GM21360 (cell line): ENCODE data around the gene KCNG4.

Source experiments
- ATAC-seq: cut with Tn5 transposase; IDR thresholded peaks from one replicate; pipeline ENCODE4 v1.9.1; 2021; ENCODE audit warnings: mild to moderate bottlenecking, moderate library complexity; ENCODE audit not compliant: unreplicated experiment

Gene KCNG4

GRCh38 chr16:84267380-84267779, 27.6 kb upstream of the KCNG4 start:
- ATAC-seq = no peak

GRCh38 chr16:84266451-84266850, 26.6 kb upstream of the KCNG4 start:
- no peak for ATAC-seq

- no peak for ATAC-seq
Observed at GRCh38 chr16:84262939-84263338, 23.1 kb upstream of the KCNG4 start.

- no peak for ATAC-seq
Observed at GRCh38 chr16:84262031-84262430, 22.2 kb upstream of the KCNG4 start.

GRCh38 chr16:84260766-84261554, 21.1 kb upstream of the KCNG4 start:
- no peak for ATAC-seq

- ATAC-seq = no peak
Observed at GRCh38 chr16:84259691-84260090, 19.9 kb upstream of the KCNG4 start.

- no peak for ATAC-seq
Observed at GRCh38 chr16:84258266-84258665, 18.5 kb upstream of the KCNG4 start.

- no peak for ATAC-seq
Observed at GRCh38 chr16:84255050-84255810, 15.4 kb upstream of the KCNG4 start.

- ATAC-seq = no peak
Observed at GRCh38 chr16:84254062-84254461, 14.2 kb upstream of the KCNG4 start.

GRCh38 chr16:84253173-84253572, 13.4 kb upstream of the KCNG4 start:
- ATAC-seq = no peak

GRCh38 chr16:84252184-84252583, 12.4 kb upstream of the KCNG4 start:
- no peak for ATAC-seq

GRCh38 chr16:84247844-84248243, 8.0 kb upstream of the KCNG4 start:
- ATAC-seq = no peak

GRCh38 chr16:84247331-84247730, 7.5 kb upstream of the KCNG4 start:
- no peak for ATAC-seq

- ATAC-seq = no peak
Observed at GRCh38 chr16:84246679-84247077, 6.9 kb upstream of the KCNG4 start.

GRCh38 chr16:84245956-84246678, 6.3 kb upstream of the KCNG4 start:
- no peak for ATAC-seq

- no peak for ATAC-seq
Observed at GRCh38 chr16:84244728-84245127, 4.9 kb upstream of the KCNG4 start.

- no peak for ATAC-seq
Observed at GRCh38 chr16:84243732-84244131, 3.9 kb upstream of the KCNG4 start.

GRCh38 chr16:84242839-84243238, 3.0 kb upstream of the KCNG4 start:
- no peak for ATAC-seq

GRCh38 chr16:84241778-84242177, 2.0 kb upstream of the KCNG4 start:
- ATAC-seq = no peak

- no peak for ATAC-seq
Observed at GRCh38 chr16:84240455-84240854, 643 bp upstream of the KCNG4 start.

- ATAC-seq = no peak
Observed at GRCh38 chr16:84239141-84239769, 557 bp downstream of the KCNG4 start.
